Gastroesophageal sphincter (tissue), 4 donors: ENCODE data around the gene GNG8. TPM values are rescaled to one million over a fixed set of nuclear protein-coding genes. Genes with fewer than 3 reads are reported as not detected.

ENCODE experiments used
- ATAC-seq: fragments of 150-250 bp; one replicate; pipeline ENCODE4 v1.9.1; 2016; ENCODE audit warnings: mild to moderate bottlenecking, moderate library complexity
- H3K27ac ChIP-seq, 4 donors: fragments of 200-600 bp; sonication (generic) in 3 of 4; 1 replicate in 3 of 4; 2 replicates in 1 of 4; pipeline ENCODE4 v1.5.1; 2016 to 2019
- H3K27me3 ChIP-seq: fragments of 200-600 bp; sonication (generic); one replicate; pipeline ENCODE4 v1.5.1; 2019
- H3K36me3 ChIP-seq, 2 donors: fragments of 200-600 bp; sonication (generic); one replicate each; pipeline ENCODE4 v1.5.1; 2019; ENCODE audit warnings: control low read depth in 1 of 2
- H3K4me1 ChIP-seq, 3 donors: fragments of 200-600 bp; sonication (generic); 1 replicate in 2 of 3; 2 replicates in 1 of 3; pipeline ENCODE4 v1.5.1; 2016 to 2019; ENCODE audit warnings: control low read depth in 2 of 3
- H3K4me3 ChIP-seq, 2 donors: fragments of 200-600 bp; sonication (generic); one replicate each; pipeline ENCODE4 v1.5.1; 2019; ENCODE audit warnings: mild to moderate bottlenecking in 1 of 2, moderate library complexity in 1 of 2
- H3K9me3 ChIP-seq, 3 donors: fragments of 200-600 bp; sonication (generic); one replicate each; pipeline ENCODE4 v1.5.1; 2017 to 2019; ENCODE audit warnings: control low read depth in 2 of 3
- EP300 ChIP-seq: sonication (generic); formaldehyde crosslinking; IDR thresholded peaks from one replicate; pipeline ENCODE4 v1.6.1; 2017; ENCODE audit warnings: antibody characterized with exemption, mild to moderate bottlenecking
- POLR2A ChIP-seq, 2 donors: fragments of 450-650 bp; IDR thresholded peaks; one replicate each; pipeline ENCODE4 v1.6.1; 2017; ENCODE audit warnings: antibody characterized with exemption in 2 of 2, mild to moderate bottlenecking in 2 of 2, moderate library complexity in 1 of 2
- POLR2AphosphoS5 ChIP-seq: sonication (generic); formaldehyde crosslinking; IDR thresholded peaks from one replicate; pipeline ENCODE4 v1.6.1; 2017; ENCODE audit warnings: antibody characterized with exemption
- WGBS, 2 donors: methylation state at CpG; one replicate each; pipeline ENCODE4 v1.1.5; 2018; ENCODE audit warnings: low coverage in 1 of 2; 5-methylcytosine and 5-hydroxymethylcytosine counted together
- total RNA-seq, 4 donors: library from RNA; depleted of rRNA; stranded (reverse); fragments of >200 nt; gene quantifications; one replicate each; pipeline ENCODE4 v1.1.0, GENCODE V29; 2016
- TF ChIP-seq, protein P1 (sequence below), 4 experiments: fragments of 200-600 bp in 2 of 4; fragments of 450-650 bp in 2 of 4; sonication (generic) in 1 of 4; IDR thresholded peaks; one replicate each; pipeline ENCODE4 v1.5.1; 2017 to 2019; ENCODE audit warnings: antibody characterized with exemption in 4 of 4, mild to moderate bottlenecking in 2 of 4, moderate library complexity in 2 of 4

Gene GNG8
- total RNA-seq, 4 donors from 2014 or later: not detected

DNA sequence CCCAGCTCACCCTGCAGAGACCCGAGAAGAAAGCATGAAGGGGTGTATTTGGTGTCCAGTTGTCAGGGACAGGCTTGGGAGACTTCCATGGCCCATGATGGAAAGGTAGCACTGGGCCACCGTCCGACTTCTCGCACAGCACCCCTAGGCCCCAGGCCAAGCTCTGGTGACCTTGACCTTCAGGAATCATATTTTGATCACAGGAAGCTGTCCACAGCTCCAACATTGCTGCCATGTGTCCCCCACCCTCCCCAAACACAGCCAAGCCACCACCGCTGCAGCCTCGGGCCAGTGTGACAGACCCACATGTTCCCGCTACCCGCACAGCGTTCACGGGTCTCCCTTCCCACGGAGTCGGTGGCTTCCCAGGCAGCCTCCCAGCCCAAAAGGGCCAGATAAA lies 10.3 kb downstream of the GNG8 start:
- Histone ChIP-seq H3K4me1 (peaks cover 3 to 61% (median 39%) of the 10 kb centered on the region in 3 donors), H3K9me3 (no peaks in the 10 kb centered on the region), H3K27ac (peak overlapping the region in 3 of 4 donors; percentile 80 to 86 (median 82)), H3K4me3 (no peak overlapping the region), H3K27me3 (no peaks in the 10 kb centered on the region), H3K36me3 (no peaks in the 10 kb centered on the region)
- ATAC-seq: no peak
- no peak for TF ChIP-seq EP300
- TF ChIP-seq POLR2A (IDR thresholded peaks at IDR 0.05): no peak
- no peak for TF ChIP-seq POLR2AphosphoS5
- TF ChIP-seq, protein P1, sequence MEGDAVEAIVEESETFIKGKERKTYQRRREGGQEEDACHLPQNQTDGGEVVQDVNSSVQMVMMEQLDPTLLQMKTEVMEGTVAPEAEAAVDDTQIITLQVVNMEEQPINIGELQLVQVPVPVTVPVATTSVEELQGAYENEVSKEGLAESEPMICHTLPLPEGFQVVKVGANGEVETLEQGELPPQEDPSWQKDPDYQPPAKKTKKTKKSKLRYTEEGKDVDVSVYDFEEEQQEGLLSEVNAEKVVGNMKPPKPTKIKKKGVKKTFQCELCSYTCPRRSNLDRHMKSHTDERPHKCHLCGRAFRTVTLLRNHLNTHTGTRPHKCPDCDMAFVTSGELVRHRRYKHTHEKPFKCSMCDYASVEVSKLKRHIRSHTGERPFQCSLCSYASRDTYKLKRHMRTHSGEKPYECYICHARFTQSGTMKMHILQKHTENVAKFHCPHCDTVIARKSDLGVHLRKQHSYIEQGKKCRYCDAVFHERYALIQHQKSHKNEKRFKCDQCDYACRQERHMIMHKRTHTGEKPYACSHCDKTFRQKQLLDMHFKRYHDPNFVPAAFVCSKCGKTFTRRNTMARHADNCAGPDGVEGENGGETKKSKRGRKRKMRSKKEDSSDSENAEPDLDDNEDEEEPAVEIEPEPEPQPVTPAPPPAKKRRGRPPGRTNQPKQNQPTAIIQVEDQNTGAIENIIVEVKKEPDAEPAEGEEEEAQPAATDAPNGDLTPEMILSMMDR (IDR thresholded peaks at IDR 0.05): no peak
- WGBS, 2 donors: 76 to 100% methylated on average over 1 to 12 of the region's 12 CpGs

DNA sequence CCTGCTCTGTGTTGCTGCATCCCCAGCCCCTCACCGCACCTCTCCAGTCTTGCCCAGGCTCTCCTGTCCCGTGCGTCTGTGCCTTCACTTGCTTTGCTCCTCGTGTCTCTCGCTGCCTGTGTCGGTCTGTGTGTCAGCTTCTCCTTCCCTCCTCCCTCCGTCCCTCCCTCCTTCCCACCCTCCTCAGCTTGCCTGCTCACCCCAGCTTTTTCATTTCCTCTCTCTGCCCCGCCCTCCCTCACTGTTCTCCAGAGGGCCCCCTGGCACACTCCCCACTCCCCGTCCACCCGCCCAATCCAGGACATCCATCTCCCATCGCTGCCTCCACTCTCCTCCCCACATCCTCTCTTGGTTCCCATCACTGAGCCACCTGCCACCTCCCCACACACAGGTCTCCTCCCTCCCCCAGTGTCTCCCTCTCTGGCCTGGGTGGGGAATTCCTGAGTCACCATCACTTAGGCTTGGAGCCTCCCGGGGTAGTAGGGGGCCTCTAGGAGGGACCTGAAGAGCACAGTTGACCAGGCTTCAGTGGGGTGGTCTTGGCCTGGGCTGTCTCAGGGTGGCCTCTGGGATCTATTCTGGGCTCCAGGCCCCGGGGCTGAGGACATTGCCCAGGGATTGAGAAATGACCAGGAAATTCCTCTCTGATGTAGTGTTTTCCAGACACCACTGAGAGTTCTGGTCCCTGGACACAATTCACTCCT lies 10.9 kb downstream of the GNG8 start, which contains the start of gene PTGIR:
Gene PTGIR (minus strand): TSS at position 132 of the 704 bp plus-strand sequence. CDS start 864 bp downstream, outside the sequence.
- TF ChIP-seq, protein P1 (IDR thresholded peaks at IDR 0.05): peak in 1 of 4 experiments; percentile 7
- TF ChIP-seq POLR2AphosphoS5: peak; percentile 75
- no peak for TF ChIP-seq POLR2A (IDR thresholded peaks at IDR 0.05)
- H3K27me3 ChIP-seq: no peaks in the 10 kb centered on the region
- H3K36me3 ChIP-seq: no peaks in the 10 kb centered on the region
- H3K9me3 ChIP-seq: no peaks in the 10 kb centered on the region
- 20 to 42% methylated on average over 10 to 11 of the region's 13 CpGs for WGBS, 2 donors
- peak; percentile 87 for ATAC-seq
- H3K27ac ChIP-seq: peak within 1 kb of the TSS; percentile 20 to 86 (median 81)
- peaks cover 3 to 65% (median 45%) of the 10 kb centered on the region in 3 donors for H3K4me1 ChIP-seq
- peak within 1 kb of the TSS in 1 of 2 donors; percentile 27 for H3K4me3 ChIP-seq

DNA sequence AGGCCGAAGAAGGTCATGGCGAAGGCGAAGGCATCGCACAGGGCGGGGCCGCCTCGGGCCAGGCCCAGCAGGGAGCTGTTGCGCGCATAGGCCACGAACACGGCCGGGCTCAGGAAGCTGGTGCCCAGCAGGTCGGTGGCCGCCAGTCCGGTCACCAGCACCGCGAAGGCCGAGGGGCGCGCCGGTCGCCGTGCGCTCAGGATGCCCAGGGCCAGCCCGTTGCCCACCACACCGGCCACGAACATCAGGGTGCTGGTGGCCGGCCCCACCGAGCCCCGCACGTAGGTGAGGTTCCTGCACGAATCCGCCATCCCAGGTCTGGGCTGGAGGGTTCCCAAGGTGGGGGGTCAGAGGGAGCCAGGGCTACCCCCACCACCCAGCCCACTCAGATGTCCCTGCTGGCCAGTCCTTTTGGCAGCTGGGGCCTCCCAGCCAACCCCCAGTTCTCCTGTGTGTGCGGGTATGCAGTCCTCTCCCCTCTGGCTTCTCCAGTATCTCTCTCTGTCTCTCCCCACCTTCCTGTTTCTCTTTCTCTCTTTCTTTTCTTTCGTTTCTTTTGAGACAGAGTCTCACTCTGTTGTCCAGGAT lies 12.0 kb downstream of the GNG8 start:
- Histone ChIP-seq H3K27ac (peak overlapping the region in 3 of 4 donors; percentile 80 to 86 (median 82)), H3K36me3 (no peaks in the 10 kb centered on the region), H3K9me3 (no peaks in the 10 kb centered on the region), H3K4me3 (peak overlapping the region in 1 of 2 donors; percentile 27), H3K27me3 (no peaks in the 10 kb centered on the region), H3K4me1 (peaks cover 3 to 76% (median 53%) of the 10 kb centered on the region in 3 donors)
- TF ChIP-seq EP300 (no peak), POLR2A (IDR thresholded peaks at IDR 0.05) (no peak), POLR2AphosphoS5 (no peak)
- TF ChIP-seq, protein P1 (IDR thresholded peaks at IDR 0.05): no peak
- 74 to 88% methylated on average over 3 to 11 of the region's 35 CpGs for WGBS, 2 donors
- no peak for ATAC-seq

DNA sequence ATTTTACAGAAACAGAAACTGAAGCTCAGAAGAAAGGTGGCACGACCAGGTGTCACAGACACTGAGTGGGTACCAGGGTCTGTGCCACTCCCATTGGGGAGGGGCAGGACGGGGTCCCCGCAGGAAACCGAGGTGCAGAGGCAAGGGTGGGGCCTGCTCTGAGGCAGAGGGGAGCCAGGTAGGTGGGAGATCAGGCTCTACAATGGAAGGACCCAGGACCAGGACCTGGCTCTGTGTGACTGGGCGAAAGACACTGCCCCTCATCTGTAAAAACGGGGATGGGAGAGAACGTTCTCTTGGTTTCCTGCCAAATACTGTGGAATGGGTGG lies 13.9 kb downstream of the GNG8 start:
- H3K4me3 ChIP-seq: no peak overlapping the region
- 17 to 70% methylated on average over 1 to 4 of the region's 7 CpGs for WGBS, 2 donors
- peak overlapping the region in 1 of 4 donors; percentile 87 for H3K27ac ChIP-seq
- no peaks in the 10 kb centered on the region for H3K27me3 ChIP-seq
- no peaks in the 10 kb centered on the region for H3K36me3 ChIP-seq
- no peak for ATAC-seq
- no peaks in the 10 kb centered on the region for H3K9me3 ChIP-seq
- TF ChIP-seq POLR2A (IDR thresholded peaks at IDR 0.05) (no peak), POLR2AphosphoS5 (no peak), EP300 (no peak)
- TF ChIP-seq, protein P1 (IDR thresholded peaks at IDR 0.05): no peak
- peaks cover 3 to 96% (median 65%) of the 10 kb centered on the region in 3 donors for H3K4me1 ChIP-seq
